K562 (cell line): Measurements from ENCODE around the gene FAM234B. TPM values are rescaled to one million over a fixed set of nuclear protein-coding genes. Genes with fewer than 3 reads are reported as not detected.
A peak's percentile ranks its signal among the peaks of the same experiment; 100 is the strongest.

Experiments
- ADNP ChIP-seq: fragments of 200-800 bp; sonication (Bioruptor generic); IDR thresholded peaks from 2 replicates; pipeline ENCODE4 v1.6.1; 2016; ENCODE audit warnings: missing genetic modification characterization, missing compliant biosample characterization
- CXXC5 ChIP-seq: fragments of 250-450 bp; sonication (Bioruptor Pico); IDR thresholded peaks from 2 replicates; pipeline ENCODE4 v1.8.0; 2022; ENCODE audit warnings: inconsistent platforms, mild to moderate bottlenecking, moderate library complexity
- FOXJ2 ChIP-seq: fragments of 200-800 bp; sonication (Bioruptor generic); IDR thresholded peaks from 2 replicates; pipeline ENCODE4 v1.6.1; 2016; ENCODE audit warnings: missing genetic modification characterization, missing compliant biosample characterization
- HOXB6 ChIP-seq: fragments of 250-450 bp; sonication (Bioruptor Pico); IDR thresholded peaks from 2 replicates; pipeline ENCODE4 v1.5.1; 2022; ENCODE audit warnings: mild to moderate bottlenecking, borderline replicate concordance
- MCM5 ChIP-seq: fragments of 450-650 bp; IDR thresholded peaks from 2 replicates; pipeline ENCODE4 v1.6.1; 2016; ENCODE audit warnings: low read depth
- MEIS2 ChIP-seq: fragments of 450-650 bp; IDR thresholded peaks from 2 replicates; pipeline ENCODE4 v1.6.1; 2014; ENCODE audit warnings: mild to moderate bottlenecking; ENCODE audit not compliant: partially characterized antibody
- MLLT1 ChIP-seq, 2 experiments: fragments of 450-650 bp; IDR thresholded peaks; 2 replicates each; pipeline ENCODE4 v1.6.1; 2016
- NCOR1 ChIP-seq: fragments of 450-650 bp; IDR thresholded peaks from 2 replicates; pipeline ENCODE4 v1.6.1; 2016; ENCODE audit warnings: mild to moderate bottlenecking, moderate library complexity
- NEUROD1 ChIP-seq: fragments of 150-350 bp; IDR thresholded peaks from 2 replicates; pipeline ENCODE4 v1.6.1; 2014; ENCODE audit warnings: borderline replicate concordance, low read length, low read depth; ENCODE audit not compliant: partially characterized antibody
- NR2C2 ChIP-seq, 2 experiments: fragments of 200-800 bp in 1 of 2; sonication (Bioruptor generic) in 1 of 2; sonication (generic) in 1 of 2; formaldehyde crosslinking in 1 of 2; IDR thresholded peaks; 2 replicates each; pipeline versions ENCODE4 v1.6.1 to v1.8.0; 2016 to 2022; ENCODE audit warnings: mild to moderate bottlenecking in 1 of 2, missing compliant biosample characterization in 1 of 2, missing genetic modification characterization in 1 of 2, missing genetic modification reagents in 1 of 2
- NR4A1 ChIP-seq, 2 experiments: fragments of 250-450 bp in 1 of 2; fragments of 450-650 bp in 1 of 2; sonication (Bioruptor Pico) in 1 of 2; IDR thresholded peaks; 2 replicates each; pipeline versions ENCODE4 v1.4.0 to v1.6.1; 2016 to 2020; ENCODE audit warnings: mild to moderate bottlenecking in 2 of 2, missing compliant biosample characterization in 1 of 2, missing genetic modification characterization in 1 of 2, moderate library complexity in 1 of 2
- RBM25 ChIP-seq: fragments of 200-400 bp; formaldehyde crosslinking; IDR thresholded peaks from 2 replicates; pipeline ENCODE4 v1.6.1; 2018; ENCODE audit warnings: low read length, low read depth, moderate library complexity; ENCODE audit not compliant: severe bottlenecking
- RFX1 ChIP-seq: fragments of 450-650 bp; IDR thresholded peaks from 2 replicates; pipeline ENCODE4 v1.6.1; 2016; ENCODE audit warnings: mild to moderate bottlenecking, moderate library complexity
- SMAD4 ChIP-seq: fragments of 250-450 bp; sonication (Bioruptor Pico); conservative IDR thresholded peaks from 2 replicates; pipeline ENCODE4 v1.8.0; 2021; ENCODE audit warnings: inconsistent platforms, mild to moderate bottlenecking, moderate library complexity
- TAF15 ChIP-seq: fragments of 200-400 bp; formaldehyde crosslinking; IDR thresholded peaks from 2 replicates; pipeline ENCODE4 v1.6.1; 2017; ENCODE audit warnings: mild to moderate bottlenecking, low read depth, low read length, moderate library complexity
- TAF9B ChIP-seq: fragments of 450-650 bp; IDR thresholded peaks from 2 replicates; pipeline ENCODE4 v1.6.1; 2018; ENCODE audit warnings: mild to moderate bottlenecking; ENCODE audit not compliant: partially characterized antibody
- TRIM25 ChIP-seq: fragments of 450-650 bp; IDR thresholded peaks from 2 replicates; pipeline ENCODE4 v1.7.0; 2016; ENCODE audit warnings: borderline replicate concordance
- YY1 ChIP-seq, 3 experiments: IDR thresholded peaks; 2 replicates each; pipeline ENCODE4 v1.6.1; 2011; ENCODE audit warnings: low read length in 2 of 3, mild to moderate bottlenecking in 2 of 3, moderate library complexity in 2 of 3, borderline replicate concordance in 1 of 3, control low read depth in 1 of 3, low read depth in 1 of 3; ENCODE audit not compliant: insufficient read depth in 3 of 3, insufficient replicate concordance in 2 of 3, control insufficient read depth in 1 of 3, insufficient read length in 1 of 3; ENCODE audit errors: extremely low read depth in 1 of 3
- ZNF23 ChIP-seq: fragments of 250-450 bp; sonication (Bioruptor Pico); IDR thresholded peaks from 2 replicates; pipeline ENCODE4 v1.4.0; 2020; ENCODE audit warnings: mild to moderate bottlenecking
- ZNF282 ChIP-seq: sonication (generic); formaldehyde crosslinking; IDR thresholded peaks from 2 replicates; pipeline ENCODE4 v1.8.1; 2023; ENCODE audit warnings: missing genetic modification reagents
- ZNF3 ChIP-seq: fragments of 250-450 bp; sonication (Bioruptor Pico); IDR thresholded peaks from 2 replicates; pipeline ENCODE4 v1.5.0; 2021; ENCODE audit warnings: mild to moderate bottlenecking, moderate library complexity
- ZNF354B ChIP-seq: fragments of 250-450 bp; sonication (Bioruptor Pico); IDR thresholded peaks from 2 replicates; pipeline ENCODE4 v1.4.0; 2020
- ZNF444 ChIP-seq: fragments of 250-450 bp; sonication (Bioruptor Pico); IDR thresholded peaks from 2 replicates; pipeline ENCODE4 v1.4.0; 2020; ENCODE audit warnings: mild to moderate bottlenecking, moderate library complexity
- polyA plus RNA-seq, 8 experiments: library from polyadenylated mRNA; depleted of rRNA in 4 of 8; stranded (reverse) in 5 of 8; unstranded in 3 of 8; fragments of >200 nt; fragmentation: Nextera tagmentation in 2 of 8; fragmentation: Illumina TruSeq in 1 of 8; extraction: Ambion mirVana in 2 of 8; extraction: Trizol in 1 of 8; gene quantifications; 2 replicates each; pipeline versions ENCODE4 v1.2.1 to v1.2.3, GENCODE V29; 2011 to 2014; ENCODE audit warnings: inconsistent platforms in 1 of 8, missing spikeins in 1 of 8
- total RNA-seq, 7 experiments: library from RNA; depleted of rRNA in 6 of 7; stranded (reverse); fragments of >200 nt in 6 of 7; fragmentation: Illumina TruSeq in 2 of 7; extraction: Trizol in 2 of 7; gene quantifications; 2 replicates each; pipeline versions ENCODE4 v1.2.1 to v1.2.3, GENCODE V29; 2011 to 2021; ENCODE audit warnings: low replicate concordance in 1 of 7

The FAM234B gene
- total and polyA plus RNA-seq, 9 of the 15 experiments (the other 6 are each of a cell fraction or from before 2014, with no cell fraction given): 1.00 to 4.3 (median 2.0) TPM

GRCh38 chr12:13100882-13101769 lies 56.9 kb downstream of the FAM234B start (continued):
- TF ChIP-seq NCOR1 (no peak), ZNF354B (no peak), YY1 (IDR thresholded peaks at IDR 0.05; ENCODE audit: borderline replicate concordance in 1 of 3, control insufficient read depth in 1 of 3, extremely low read depth in 1 of 3, insufficient read depth in 3 of 3, insufficient read length in 1 of 3, insufficient replicate concordance in 2 of 3, low read depth in 1 of 3, low read length in 2 of 3) (peak in 1 of 3 experiments; percentile 30), MCM5 (no peak), ZNF3 (CRISPR knock-in tag) (no peak), MLLT1 (IDR thresholded peaks at IDR 0.05) (no peak), TAF9B (no peak), NR2C2 (CRISPR knock-in tag; IDR thresholded peaks at IDR 0.05) (no peak), NR2C2 (tag; IDR thresholded peaks at IDR 0.05) (no peak), ZNF282 (CRISPR knock-in tag) (no peak), CXXC5 (CRISPR knock-in tag) (peak; percentile 56), ADNP (tag) (no peak), HOXB6 (no peak), RBM25 (peak; percentile 8), MEIS2 (no peak), RFX1 (peak; percentile 93), NR4A1 (CRISPR knock-in tag; IDR thresholded peaks at IDR 0.05) (no peak), NR4A1 (tag; IDR thresholded peaks at IDR 0.05) (no peak), ZNF444 (CRISPR knock-in tag) (no peak), NEUROD1 (peak; percentile 84), TAF15 (no peak), FOXJ2 (peak; percentile 84), TRIM25 (no peak), SMAD4 (CRISPR knock-in tag) (no peak), ZNF23 (CRISPR knock-in tag) (no peak)
